Endothelial cell of umbilical vein (primary cell): ENCODE results near the gene HIVEP3. TPM values are rescaled to one million over a fixed set of nuclear protein-coding genes. Genes with fewer than 3 reads are reported as not detected.

Source experiments
- BruUV-seq: library from RNA; stranded (reverse); fragments of 400-500 nt; replicated peaks from 2 replicates; lab custom pipeline; 2021; lab: Mats Ljungman, UMichigan
- CTCF ChIA-PET: fragments of 300-600, 350-600 bp; sonication (Branson Sonifier 250); formaldehyde crosslinking; loops from one replicate; lab custom pipeline; 2021; ENCODE audit warnings: antibody characterized with exemption, inconsistent platforms; lab: Charles Lee
- POLR2A ChIA-PET: fragments of 300-600, 350-600 bp; sonication (Branson Sonifier 250); formaldehyde crosslinking; loops from one replicate; lab custom pipeline; 2021; ENCODE audit warnings: antibody characterized with exemption, inconsistent platforms; lab: Charles Lee
- DNase-seq: peaks from one replicate; pipeline ENCODE4 v3.0.0-alpha.2; 2011; ENCODE audit warnings: low read depth, low spot score
- FAIRE-seq: peaks from 2 replicates; lab custom pipeline; 2011; peaks lifted over from hg19 to GRCh38; lab: Jason Lieb, UNC
- H2AFZ ChIP-seq: 2 replicates; pipeline ENCODE4 v1.6.0; 2012; ENCODE audit warnings: low read depth, low read length, control low read depth, inconsistent platforms
- H3K27ac ChIP-seq: 2 replicates; pipeline ENCODE4 v1.5.1; 2011; ENCODE audit warnings: low read depth, mild to moderate bottlenecking, control low read depth, low read length, moderate library complexity; ENCODE audit not compliant: insufficient read depth
- H3K27me3 ChIP-seq, 2 experiments: 2 replicates each; pipeline versions ENCODE4 v1.6.0 to v1.6.1; 2011; ENCODE audit warnings: low read length in 2 of 2, mixed read lengths in 1 of 2; ENCODE audit not compliant: control insufficient read depth in 2 of 2, insufficient read depth in 2 of 2
- H3K36me3 ChIP-seq, 2 experiments: 2 replicates in 1 of 2; 3 replicates in 1 of 2; pipeline ENCODE4 v1.5.1; 2011; ENCODE audit warnings: low read length in 2 of 2, mild to moderate bottlenecking in 1 of 2, moderate library complexity in 1 of 2; ENCODE audit not compliant: control insufficient read depth in 2 of 2, insufficient read depth in 2 of 2; ENCODE audit errors: extremely low read depth in 1 of 2
- H3K4me1 ChIP-seq: 3 replicates; pipeline ENCODE4 v1.5.1; 2011; ENCODE audit warnings: mild to moderate bottlenecking, low read length; ENCODE audit not compliant: control insufficient read depth, insufficient read depth; ENCODE audit errors: extremely low read depth
- H3K4me2 ChIP-seq: 2 replicates; pipeline ENCODE4 v1.6.1; 2011; ENCODE audit warnings: low read length, control low read depth, mixed read lengths; ENCODE audit not compliant: insufficient read depth
- H3K4me3 ChIP-seq, 3 experiments: fragments of 200-600 bp in 1 of 3; sonication (generic), shearing (Covaris generic) in 1 of 3; replicated peaks in 1 of 3; 2 replicates each; pipeline ENCODE4 v1.5.1; 2011 to 2016; ENCODE audit warnings: control low read depth in 3 of 3, low read length in 3 of 3, mild to moderate bottlenecking in 2 of 3, inconsistent platforms in 1 of 3, low read depth in 1 of 3, moderate library complexity in 1 of 3; ENCODE audit not compliant: insufficient read depth in 1 of 3
- H3K79me2 ChIP-seq: 2 replicates; pipeline ENCODE4 v1.6.0; 2012; ENCODE audit warnings: low read length, inconsistent platforms; ENCODE audit not compliant: control insufficient read depth, insufficient read depth
- H3K9ac ChIP-seq: replicated peaks from 2 replicates; pipeline ENCODE3; 2011; ENCODE audit warnings: low read length, control low read depth; ENCODE audit not compliant: insufficient read depth; ENCODE audit errors: extremely low read depth
- H3K9me1 ChIP-seq: replicated peaks from 3 replicates; pipeline ENCODE4 v1.6.0; 2011; ENCODE audit warnings: mild to moderate bottlenecking, low read length; ENCODE audit not compliant: control insufficient read depth, insufficient read depth; ENCODE audit errors: extremely low read depth
- H3K9me3 ChIP-seq: replicated peaks from 2 replicates; pipeline ENCODE4 v1.5.1; 2012; ENCODE audit warnings: low read length, inconsistent platforms; ENCODE audit not compliant: control insufficient read depth, insufficient read depth
- H4K20me1 ChIP-seq: replicated peaks from 2 replicates; pipeline ENCODE3; 2011; ENCODE audit warnings: mild to moderate bottlenecking, low read length; ENCODE audit not compliant: control insufficient read depth, insufficient read depth; ENCODE audit errors: extremely low read depth
- CTCF ChIP-seq, 2 donors: IDR thresholded peaks; 1 replicate in 1 of 2; 2 replicates in 1 of 2; pipeline ENCODE4 v1.5.1; 2011; ENCODE audit warnings: low read length in 2 of 2, mild to moderate bottlenecking in 2 of 2, moderate library complexity in 2 of 2, control low read depth in 1 of 2, inconsistent platforms in 1 of 2, low read depth in 1 of 2; ENCODE audit not compliant: insufficient read depth in 1 of 2; ENCODE audit errors: extremely low read depth in 1 of 2
- EZH2 ChIP-seq: IDR thresholded peaks from 2 replicates; pipeline ENCODE4 v1.6.1; 2012; ENCODE audit warnings: borderline replicate concordance, low read depth, mild to moderate bottlenecking, moderate library complexity, low read length, inconsistent platforms; ENCODE audit not compliant: severe bottlenecking
- FOS ChIP-seq: IDR thresholded peaks from 2 replicates; pipeline ENCODE4 v1.6.1; 2011; ENCODE audit warnings: mild to moderate bottlenecking, low read length, moderate library complexity, borderline replicate concordance; ENCODE audit not compliant: insufficient read depth
- GATA2 ChIP-seq: IDR thresholded peaks from 2 replicates; pipeline ENCODE4 v1.7.0; 2011; ENCODE audit warnings: low read depth, mild to moderate bottlenecking, moderate library complexity, mixed read lengths, low read length; ENCODE audit not compliant: insufficient read length, insufficient read depth
- JUN ChIP-seq: IDR thresholded peaks from 2 replicates; pipeline ENCODE4 v1.6.1; 2011; ENCODE audit warnings: borderline replicate concordance, low read depth; ENCODE audit not compliant: insufficient read length, insufficient read depth
- MAX ChIP-seq: IDR thresholded peaks from 2 replicates; pipeline ENCODE4 v1.6.1; 2011; ENCODE audit not compliant: insufficient read depth, insufficient read length
- MYC ChIP-seq: IDR thresholded peaks from one replicate; pipeline ENCODE4 v1.6.1; 2011; ENCODE audit warnings: mild to moderate bottlenecking, low read depth, low read length
- POLR2A ChIP-seq: IDR thresholded peaks from 2 replicates; pipeline ENCODE4 v1.6.1; 2012; ENCODE audit warnings: low read depth, mild to moderate bottlenecking, control low read depth, low read length
- POLR2AphosphoS5 ChIP-seq: IDR thresholded peaks from 2 replicates; pipeline ENCODE4 v1.6.1; 2012; ENCODE audit warnings: low read depth, mild to moderate bottlenecking, control low read depth, low read length, moderate library complexity; ENCODE audit not compliant: insufficient read depth
- dilution Hi-C: fragments of 300-500 bp; cut with MboI; formaldehyde crosslinking; loops from one replicate; pipeline ENCODE4 v1.15.0; 2019; ENCODE audit warnings: low sequenced_read_pairs; ENCODE audit not compliant: extremely low pct_ligation_motif_present
- intact Hi-C: fragments of 100-400 bp; cut with micrococcal nuclease; formaldehyde crosslinking; loops from one replicate; pipeline ENCODE4 v1.10.0; 2022
- polyA plus RNA-seq, 4 experiments: library from polyadenylated mRNA; depleted of rRNA in 3 of 4; stranded (reverse) in 3 of 4; unstranded in 1 of 4; fragments of >200 nt; gene quantifications; 2 replicates each; pipeline versions ENCODE4 v1.2.1 to v1.2.3, GENCODE V29; 2011 to 2012; ENCODE audit warnings: missing spikeins in 1 of 4
- total RNA-seq: library from RNA; stranded (reverse); gene quantifications from 2 replicates; pipeline ENCODE4 v1.2.3, GENCODE V29; 2021

HIVEP3 gene
- total and polyA plus RNA-seq, 2 donors (not counting 3 experiments of a cell fraction or from before 2014, with no cell fraction given), result 3.4 to 4.0 TPM

GRCh38 chr1:41618066-41618825 lies 300.5 kb downstream of the HIVEP3 start:
- Histone ChIP-seq H3K79me2 (no peaks in the 10 kb centered on the region), H3K27ac (no peak overlapping the region), H3K4me1 (peaks cover 4% of the 10 kb centered on the region), H3K36me3 (no peaks in the 10 kb centered on the region), H3K4me2 (no peak overlapping the region), H2AFZ (no peak overlapping the region), H3K27me3 (no peaks in the 10 kb centered on the region), H3K9ac (no peak overlapping the region), H3K9me3 (no peaks in the 10 kb centered on the region), H3K4me3 (no peak overlapping the region), H4K20me1 (no peaks in the 10 kb centered on the region), H3K9me1 (no peaks in the 10 kb centered on the region)
- CTCF ChIA-PET, result interaction anchor here (1.2 kb wide), 1 partner anchor 19 kb away, joined by 3 read pairs; no protein-coding TSS in a partner anchor
- dilution Hi-C loops, result no loop called here
- TF ChIP-seq MYC (no peak), FOS (no peak), EZH2 (no peak), POLR2A (no peak), POLR2AphosphoS5 (no peak), CTCF (IDR thresholded peaks at IDR 0.05; ENCODE audit: extremely low read depth in 1 of 2, insufficient read depth in 1 of 2, low read depth in 1 of 2, low read length in 2 of 2) (no peak), JUN (no peak), MAX (no peak), GATA2 (no peak)
- BruUV-seq, result no TSS peak
- DNase-seq (peak; percentile 42), FAIRE-seq (no peak)
- intact Hi-C loops, result no loop called here
- POLR2A ChIA-PET, result no interaction called here
